AG04450 (cell line): ENCODE measurements around the gene RPS27A. TPM values are rescaled to one million over a fixed set of nuclear protein-coding genes. Genes with fewer than 3 reads are reported as not detected.
"Not testable (repeated sequence)": the region's sequence is repeated elsewhere in the genome, so short reads cannot be mapped to it uniquely, and the experiment has no call there.

Experiments used
- CTCF ChIA-PET: fragments of 300-600, 350-600 bp; formaldehyde crosslinking; extraction: SDS; loops from one replicate; lab custom pipeline; 2022; ENCODE audit warnings: antibody characterized with exemption, inconsistent platforms; lab: Charles Lee
- POLR2A ChIA-PET: fragments of 350-600 bp; formaldehyde crosslinking; extraction: SDS; loops from one replicate; lab custom pipeline; 2021; ENCODE audit warnings: antibody characterized with exemption, inconsistent platforms; lab: Yijun Ruan, JAX
- DNase-seq: peaks from one replicate; pipeline ENCODE4 v3.0.0-alpha.2; 2011; ENCODE audit warnings: low read depth, low spot score
- H3K27ac ChIP-seq: one replicate; pipeline ENCODE4 v1.5.1; 2012; ENCODE audit warnings: low read depth, low read length, control low read depth
- H3K27me3 ChIP-seq: one replicate; pipeline ENCODE4 v1.6.0; 2012; ENCODE audit warnings: low read length; ENCODE audit not compliant: control insufficient read depth, insufficient read depth
- H3K4me3 ChIP-seq: 2 replicates; pipeline ENCODE4 v1.5.1; 2011; ENCODE audit warnings: mild to moderate bottlenecking, low read depth, low read length, control low read depth
- H3K9me3 ChIP-seq: 2 replicates; pipeline ENCODE4 v1.5.1; 2012; ENCODE audit warnings: low read length; ENCODE audit not compliant: control insufficient read depth, insufficient read depth
- CTCF ChIP-seq: IDR thresholded peaks from 2 replicates; pipeline ENCODE4 v1.5.1; 2011; ENCODE audit warnings: low read depth, low read length, control low read depth, inconsistent platforms
- polyA plus RNA-seq: library from polyadenylated mRNA; depleted of rRNA; stranded (reverse); fragments of >200 nt; gene quantifications from 2 replicates; pipeline ENCODE4 v1.2.3, GENCODE V29; 2011

Gene RPS27A
- polyA plus RNA-seq, 1 experiment = 2,078 TPM

GRCh38 chr2:55204950-55205349 lies 27.5 kb upstream of the RPS27A start:
- CTCF ChIA-PET = no interaction called here
- Histone ChIP-seq H3K27me3 (no peaks in the 10 kb centered on the region), H3K4me3 (no peak overlapping the region), H3K9me3 (no peaks in the 10 kb centered on the region), H3K27ac (no peak overlapping the region)
- TF ChIP-seq CTCF = no peak
- POLR2A ChIA-PET = no interaction called here
- no peak for DNase-seq

- Histone ChIP-seq H3K27ac (no peak overlapping the region), H3K9me3 (no peaks in the 10 kb centered on the region), H3K4me3 (no peak overlapping the region), H3K27me3 (no peaks in the 10 kb centered on the region)
- ChIA-PET CTCF (no interaction called here), POLR2A (no interaction called here)
- TF ChIP-seq CTCF = no peak
- DNase-seq = no peak
Observed at GRCh38 chr2:55213822-55214221, 18.7 kb upstream of the RPS27A start.

- CTCF ChIA-PET = interaction anchor here (0.7 to 1.2 kb wide), 2 partner anchors 11 to 1117 kb away, joined by 3 read pairs; no protein-coding TSS in a partner anchor
- H3K27ac ChIP-seq = no peak overlapping the region
- TF ChIP-seq CTCF = no peak
- no peaks in the 10 kb centered on the region for H3K27me3 ChIP-seq
- POLR2A ChIA-PET = interaction anchor here (1.5 kb wide), 1 partner anchor 9 kb away, joined by 7 read pairs; the partner anchor contains the start of gene RPS27A
- DNase-seq = no peak
- H3K4me3 ChIP-seq = no peak overlapping the region
- H3K9me3 ChIP-seq = peaks cover 3% of the 10 kb centered on the region; the same call in 1 of the 2 replicates
Observed at GRCh38 chr2:55223958-55224760, 8.3 kb upstream of the RPS27A start.

- ChIA-PET CTCF (interaction anchor here (1.2 kb wide), 1 partner anchor 1118 kb away, joined by 3 read pairs; no protein-coding TSS in a partner anchor), POLR2A (no interaction called here)
- Histone ChIP-seq H3K27me3 (no peaks in the 10 kb centered on the region), H3K9me3 (peaks cover 3% of the 10 kb centered on the region; the same call in 1 of the 2 replicates), H3K27ac (no peak overlapping the region), H3K4me3 (no peak overlapping the region)
- TF ChIP-seq CTCF = no peak
- no peak for DNase-seq
Observed at GRCh38 chr2:55224761-55225261, 7.7 kb upstream of the RPS27A start.

- Histone ChIP-seq H3K27ac (no peak overlapping the region), H3K27me3 (no peaks in the 10 kb centered on the region), H3K9me3 (peaks cover 3% of the 10 kb centered on the region; the same call in 1 of the 2 replicates), H3K4me3 (no peak overlapping the region)
- ChIA-PET POLR2A (no interaction called here), CTCF (interaction anchor here (1.2 kb wide), 1 partner anchor 1118 kb away, joined by 3 read pairs; no protein-coding TSS in a partner anchor)
- no peak for TF ChIP-seq CTCF
- no peak for DNase-seq
Observed at GRCh38 chr2:55225481-55226020, 6.9 kb upstream of the RPS27A start.

- H3K27ac ChIP-seq, H3K9me3 ChIP-seq, DNase-seq, POLR2A ChIA-PET, H3K27me3 ChIP-seq, H3K4me3 ChIP-seq: not testable (repeated sequence)
- CTCF ChIA-PET = interaction anchor here (0.6 to 0.7 kb wide), 2 partner anchors 204 to 236 kb away, joined by 3 to 8 read pairs; no protein-coding TSS in a partner anchor
Observed at GRCh38 chr2:55227437-55228225, 4.9 kb upstream of the RPS27A start.
